Mucosa of rectum (tissue), 2 donors: ENCODE results near the gene METTL2A.
"Not testable (repeated sequence)": the region's sequence is repeated elsewhere in the genome, so short reads cannot be mapped to it uniquely, and the experiment has no call there.

Source experiments
- H3K27ac ChIP-seq, 2 donors: one replicate each; pipeline ENCODE4 v1.7.0; 2013; ENCODE audit warnings: inconsistent platforms in 2 of 2, low read depth in 2 of 2, low read length in 2 of 2
- H3K27me3 ChIP-seq, 2 donors: one replicate each; pipeline ENCODE4 v1.7.0; 2013; ENCODE audit warnings: low read length in 2 of 2; ENCODE audit not compliant: control insufficient read depth in 2 of 2, insufficient read depth in 2 of 2
- H3K36me3 ChIP-seq, 2 donors: one replicate each; pipeline ENCODE4 v1.7.0; 2013; ENCODE audit warnings: low read length in 2 of 2; ENCODE audit not compliant: control insufficient read depth in 2 of 2, insufficient read depth in 2 of 2
- H3K4me1 ChIP-seq, 2 donors: one replicate each; pipeline ENCODE4 v1.7.0; 2013; ENCODE audit warnings: low read length in 2 of 2, mild to moderate bottlenecking in 1 of 2; ENCODE audit not compliant: control insufficient read depth in 2 of 2, insufficient read depth in 2 of 2
- H3K4me3 ChIP-seq, 2 donors: one replicate each; pipeline ENCODE4 v1.7.0; 2013; ENCODE audit warnings: low read length in 2 of 2
- H3K9ac ChIP-seq, 2 donors: one replicate each; pipeline ENCODE4 v1.7.0; 2013; ENCODE audit warnings: low read length in 2 of 2, low read depth in 1 of 2, mild to moderate bottlenecking in 1 of 2
- H3K9me3 ChIP-seq, 2 donors: one replicate each; pipeline ENCODE4 v1.7.0; 2013; ENCODE audit warnings: low read length in 2 of 2; ENCODE audit not compliant: control insufficient read depth in 2 of 2
- donor health status: healthy.
- donor health status: Normal muscosa, but diverticular disease.

Gene METTL2A

DNA sequence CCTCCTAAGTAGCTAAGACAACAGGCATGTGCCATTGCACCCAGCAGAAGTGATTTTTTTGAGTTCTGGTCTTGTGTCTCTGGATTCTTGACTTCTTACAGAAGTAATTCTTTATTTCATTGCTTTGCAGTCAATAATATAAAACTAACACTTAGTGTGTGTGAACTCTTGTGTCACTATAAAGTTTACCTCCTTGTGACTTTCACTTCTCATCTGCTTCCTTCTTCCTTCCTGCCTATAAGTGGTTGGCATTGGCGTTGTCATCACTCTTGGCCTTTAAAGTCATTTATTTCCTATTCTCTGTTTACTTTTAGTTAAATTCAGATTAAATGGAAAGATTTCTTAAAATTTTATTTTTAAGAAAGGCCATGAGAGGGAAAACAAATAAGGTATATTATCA, 67.3 kb downstream of the METTL2A start:
- H3K27ac ChIP-seq, H3K27me3 ChIP-seq, H3K36me3 ChIP-seq, H3K9me3 ChIP-seq, H3K4me3 ChIP-seq, H3K9ac ChIP-seq, H3K4me1 ChIP-seq: not testable (repeated sequence)

DNA sequence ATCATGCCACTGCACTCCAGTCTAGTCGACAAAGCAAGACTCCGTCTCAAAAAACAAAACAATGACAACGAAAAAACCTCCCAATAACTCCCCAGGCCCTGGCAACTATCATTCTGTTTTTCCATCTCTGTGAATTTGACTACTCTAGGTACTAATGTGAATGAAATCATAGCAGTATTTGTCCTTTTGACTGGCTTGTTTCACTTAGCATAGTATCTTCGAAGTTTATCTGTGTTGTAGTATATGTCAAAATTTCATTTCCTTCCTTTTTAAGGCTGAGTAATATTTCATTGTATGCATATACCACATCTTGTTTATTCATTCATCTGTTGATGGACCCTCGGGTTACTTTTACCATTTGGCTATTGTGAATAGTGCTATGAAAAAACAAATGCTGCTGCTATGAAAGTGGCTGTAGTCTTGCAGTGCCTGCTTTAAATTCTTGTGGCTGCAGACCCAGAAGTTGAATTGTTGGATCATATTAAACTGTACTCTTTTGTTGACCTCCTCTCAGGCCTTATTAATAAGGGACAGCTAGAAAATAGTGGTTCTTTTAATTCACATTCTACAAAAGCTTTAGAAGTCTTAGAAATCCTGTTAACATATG, 69.5 kb downstream of the METTL2A start:
- H3K36me3 ChIP-seq, H3K9ac ChIP-seq, H3K27me3 ChIP-seq, H3K4me1 ChIP-seq, H3K9me3 ChIP-seq, H3K4me3 ChIP-seq, H3K27ac ChIP-seq: not testable (repeated sequence)

DNA sequence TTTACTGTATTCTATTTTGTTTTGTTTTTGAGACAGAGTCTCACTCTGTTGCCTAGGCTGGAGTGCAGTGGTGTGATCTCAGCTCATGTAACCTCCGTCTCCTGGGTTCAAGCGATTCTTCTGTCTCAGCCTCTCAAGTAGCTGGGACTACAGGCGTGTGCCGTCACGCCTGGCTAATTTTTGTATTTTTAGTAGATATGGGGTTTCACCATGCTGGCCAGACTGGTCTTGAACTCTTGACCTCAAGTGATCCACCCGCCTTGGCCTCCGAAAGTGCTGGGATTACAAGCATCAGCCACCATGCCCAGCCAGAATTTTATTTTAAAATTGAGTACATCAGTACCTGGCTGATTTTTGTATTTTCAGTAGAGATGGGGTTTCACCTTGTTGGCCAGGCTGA, 70.4 kb downstream of the METTL2A start:
- not testable (repeated sequence) for H3K27me3 ChIP-seq, H3K4me1 ChIP-seq, H3K4me3 ChIP-seq, H3K9me3 ChIP-seq, H3K27ac ChIP-seq, H3K9ac ChIP-seq, H3K36me3 ChIP-seq

DNA sequence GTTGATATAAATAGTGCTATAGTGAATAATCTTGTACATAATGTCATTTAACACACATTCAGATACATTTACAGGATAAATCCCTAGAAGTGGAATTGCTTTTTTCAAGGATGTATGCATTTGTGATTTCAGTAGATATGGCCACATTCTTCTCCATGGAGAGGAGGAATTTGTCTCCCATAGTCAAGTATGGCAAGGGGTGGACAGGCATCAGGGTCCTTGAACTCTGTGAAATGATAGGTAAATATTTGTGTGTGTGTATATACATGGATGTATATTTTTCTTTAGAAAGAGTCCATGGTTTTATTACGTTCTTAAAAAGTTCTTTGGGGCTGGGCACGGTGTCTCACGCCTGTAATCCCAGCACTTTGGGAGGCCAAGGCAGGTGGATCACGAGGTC, 72.6 kb downstream of the METTL2A start:
- H3K36me3 ChIP-seq, H3K27me3 ChIP-seq, H3K4me3 ChIP-seq, H3K9me3 ChIP-seq, H3K4me1 ChIP-seq, H3K27ac ChIP-seq, H3K9ac ChIP-seq: not testable (repeated sequence)

DNA sequence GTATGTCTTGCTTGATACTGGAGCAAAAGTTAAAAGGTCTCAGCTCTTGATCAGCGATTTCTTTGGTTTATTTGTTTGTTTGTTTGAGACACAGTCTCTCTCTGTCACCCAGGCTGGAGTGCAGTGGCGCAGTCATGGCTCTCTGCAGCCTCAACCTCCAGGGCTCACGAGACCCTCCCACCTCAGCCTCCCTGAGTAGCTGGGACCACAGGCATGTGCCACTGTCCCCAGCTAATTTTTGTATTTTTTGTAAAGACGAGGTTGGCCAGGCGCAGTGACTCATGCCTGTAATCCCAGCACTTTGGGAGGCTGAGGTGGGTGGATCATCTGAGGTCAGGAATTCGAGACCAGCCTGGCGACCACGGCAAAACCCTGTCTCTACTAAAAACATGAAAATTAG, 75.1 kb downstream of the METTL2A start:
- H3K27me3 ChIP-seq, H3K9ac ChIP-seq, H3K4me1 ChIP-seq, H3K4me3 ChIP-seq, H3K27ac ChIP-seq, H3K36me3 ChIP-seq, H3K9me3 ChIP-seq: not testable (repeated sequence)
